PC-3 (cell line): ENCODE data around the gene MACIR. TPM values are rescaled to one million over a fixed set of nuclear protein-coding genes. Genes with fewer than 3 reads are reported as not detected.
"Not testable (repeated sequence)": the region's sequence is repeated elsewhere in the genome, so short reads cannot be mapped to it uniquely, and the experiment has no call there.

Source experiments
- ATAC-seq: fragments of 200-7000 bp; cut with Tn5 transposase; 2 replicates; pipeline ENCODE4 v1.9.1; 2020; ENCODE audit warnings: mild to moderate bottlenecking, moderate library complexity
- BruUV-seq: library from RNA; stranded (reverse); fragments of 400-500 nt; replicated peaks from 2 replicates; lab custom pipeline; 2021; lab: Mats Ljungman, UMichigan
- CTCF ChIA-PET: fragments of 300-600 bp; sonication (Branson Sonifier 250); formaldehyde crosslinking; loops from one replicate; lab custom pipeline; 2022; ENCODE audit warnings: antibody characterized with exemption; lab: Charles Lee
- POLR2A ChIA-PET: fragments of 300-600 bp; sonication (Branson Sonifier 250); formaldehyde crosslinking; loops from one replicate; lab custom pipeline; 2022; ENCODE audit warnings: antibody characterized with exemption; ENCODE audit not compliant: unreplicated experiment; lab: Charles Lee
- DNase-seq: peaks from one replicate; pipeline ENCODE4 v3.0.0-alpha.2; 2015
- H2AFZ ChIP-seq: fragments of 300-600 bp; sonication (generic); 2 replicates; pipeline ENCODE4 v1.6.0; 2016; ENCODE audit warnings: antibody characterized with exemption, low read length
- H3F3A ChIP-seq: fragments of 300-600 bp; sonication (generic); one replicate; pipeline ENCODE4 v1.6.0; 2017; ENCODE audit warnings: antibody characterized with exemption, low read length, control low read depth, mild to moderate bottlenecking; ENCODE audit not compliant: unreplicated experiment
- H3K27ac ChIP-seq: fragments of 300-600 bp; sonication (generic); 2 replicates; pipeline ENCODE4 v1.5.1; 2016; ENCODE audit warnings: mild to moderate bottlenecking, low read length
- H3K27me3 ChIP-seq: fragments of 300-600 bp; sonication (generic); 2 replicates; pipeline ENCODE4 v1.6.1; 2016; ENCODE audit warnings: low read length, mixed read lengths
- H3K36me3 ChIP-seq: fragments of 300-600 bp; sonication (generic); 2 replicates; pipeline ENCODE4 v1.6.1; 2016; ENCODE audit warnings: low read depth, mixed run types, low read length, mixed read lengths
- H3K4me1 ChIP-seq: fragments of 300-600 bp; sonication (generic); 2 replicates; pipeline ENCODE4 v1.5.1; 2016; ENCODE audit warnings: low read length; ENCODE audit not compliant: insufficient read depth
- H3K4me2 ChIP-seq: fragments of 300-600 bp; sonication (generic); 2 replicates; pipeline ENCODE4 v1.6.0; 2016; ENCODE audit warnings: low read length
- H3K4me3 ChIP-seq: fragments of 300-600 bp; sonication (generic); 2 replicates; pipeline ENCODE4 v1.5.1; 2016; ENCODE audit warnings: mild to moderate bottlenecking, low read length, mixed read lengths
- H3K79me2 ChIP-seq: fragments of 300-600 bp; sonication (generic); 2 replicates; pipeline ENCODE4 v1.6.1; 2017; ENCODE audit warnings: low read length, mixed read lengths
- H3K9ac ChIP-seq: fragments of 300-600 bp; sonication (generic); 2 replicates; pipeline ENCODE4 v1.6.0; 2016; ENCODE audit warnings: mild to moderate bottlenecking, low read length
- H3K9me2 ChIP-seq: fragments of 300-600 bp; sonication (generic); replicated peaks from 2 replicates; pipeline ENCODE4 v1.6.1; 2016; ENCODE audit warnings: mixed run types, low read length, mixed read lengths
- H3K9me3 ChIP-seq: fragments of 300-600 bp; sonication (generic); 2 replicates; pipeline ENCODE4 v1.6.1; 2016; ENCODE audit warnings: low read length, mixed read lengths
- H4K20me1 ChIP-seq: fragments of 300-600 bp; sonication (generic); 2 replicates; pipeline ENCODE4 v1.6.1; 2016; ENCODE audit warnings: low read length, mixed read lengths
- EZH2 ChIP-seq: fragments of 300-600 bp; sonication (generic); IDR thresholded peaks from one replicate; pipeline ENCODE4 v1.6.1; 2017; ENCODE audit warnings: antibody characterized with exemption, mild to moderate bottlenecking, low read length; ENCODE audit not compliant: unreplicated experiment
- EZH2phosphoT487 ChIP-seq: fragments of 300-600 bp; sonication (generic); IDR thresholded peaks from 2 replicates; pipeline ENCODE4 v1.6.1; 2018; ENCODE audit warnings: mild to moderate bottlenecking, antibody characterized with exemption, low read length, borderline replicate concordance
- intact Hi-C: fragments of 100-400 bp; cut with micrococcal nuclease; formaldehyde crosslinking; loops from 2 replicates; pipeline ENCODE4 v1.9.0; 2023
- total RNA-seq: library from RNA; depleted of rRNA; stranded (reverse); fragments of >200 nt; gene quantifications from 2 replicates; pipeline ENCODE4 v1.2.3, GENCODE V29; 2014
- TF ChIP-seq, protein P1 (sequence below): fragments of 300-600 bp; sonication (generic); conservative IDR thresholded peaks from 2 replicates; pipeline ENCODE4 v1.5.1; 2017; ENCODE audit warnings: antibody characterized with exemption, low read depth, mild to moderate bottlenecking, low read length

Gene MACIR
- total RNA-seq, 1 experiment from 2014 or later: 22.2 TPM

GRCh38 chr5:103218164-103218563, 40.4 kb upstream of the MACIR start:
- Histone ChIP-seq H3K27ac (no peak overlapping the region), H3K79me2 (no peaks in the 10 kb centered on the region), H3K36me3 (no peaks in the 10 kb centered on the region), H3K9ac (no peak overlapping the region), H3K9me3 (no peaks in the 10 kb centered on the region), H3K9me2 (no peaks in the 10 kb centered on the region), H3F3A (no peaks in the 10 kb centered on the region), H3K4me3 (no peak overlapping the region), H3K4me2 (no peak overlapping the region), H2AFZ (no peak overlapping the region), H3K27me3 (no peaks in the 10 kb centered on the region), H3K4me1 (0 out of 2 replicates have a peak, but pooled peaks cover 3% of the 10 kb centered on the region), H4K20me1 (no peaks in the 10 kb centered on the region)
- intact Hi-C loops: no loop called here
- no TSS peak for BruUV-seq
- ATAC-seq: peak; percentile 64
- TF ChIP-seq EZH2 (no peak), EZH2phosphoT487 (no peak)
- TF ChIP-seq, protein P1, sequence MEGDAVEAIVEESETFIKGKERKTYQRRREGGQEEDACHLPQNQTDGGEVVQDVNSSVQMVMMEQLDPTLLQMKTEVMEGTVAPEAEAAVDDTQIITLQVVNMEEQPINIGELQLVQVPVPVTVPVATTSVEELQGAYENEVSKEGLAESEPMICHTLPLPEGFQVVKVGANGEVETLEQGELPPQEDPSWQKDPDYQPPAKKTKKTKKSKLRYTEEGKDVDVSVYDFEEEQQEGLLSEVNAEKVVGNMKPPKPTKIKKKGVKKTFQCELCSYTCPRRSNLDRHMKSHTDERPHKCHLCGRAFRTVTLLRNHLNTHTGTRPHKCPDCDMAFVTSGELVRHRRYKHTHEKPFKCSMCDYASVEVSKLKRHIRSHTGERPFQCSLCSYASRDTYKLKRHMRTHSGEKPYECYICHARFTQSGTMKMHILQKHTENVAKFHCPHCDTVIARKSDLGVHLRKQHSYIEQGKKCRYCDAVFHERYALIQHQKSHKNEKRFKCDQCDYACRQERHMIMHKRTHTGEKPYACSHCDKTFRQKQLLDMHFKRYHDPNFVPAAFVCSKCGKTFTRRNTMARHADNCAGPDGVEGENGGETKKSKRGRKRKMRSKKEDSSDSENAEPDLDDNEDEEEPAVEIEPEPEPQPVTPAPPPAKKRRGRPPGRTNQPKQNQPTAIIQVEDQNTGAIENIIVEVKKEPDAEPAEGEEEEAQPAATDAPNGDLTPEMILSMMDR: no peak
- peak; percentile 57 for DNase-seq
- POLR2A ChIA-PET: no interaction called here
- CTCF ChIA-PET: interaction anchor here (0.6 kb wide), 1 partner anchor 79 kb away, joined by 6 read pairs; no protein-coding TSS in a partner anchor

DNA sequence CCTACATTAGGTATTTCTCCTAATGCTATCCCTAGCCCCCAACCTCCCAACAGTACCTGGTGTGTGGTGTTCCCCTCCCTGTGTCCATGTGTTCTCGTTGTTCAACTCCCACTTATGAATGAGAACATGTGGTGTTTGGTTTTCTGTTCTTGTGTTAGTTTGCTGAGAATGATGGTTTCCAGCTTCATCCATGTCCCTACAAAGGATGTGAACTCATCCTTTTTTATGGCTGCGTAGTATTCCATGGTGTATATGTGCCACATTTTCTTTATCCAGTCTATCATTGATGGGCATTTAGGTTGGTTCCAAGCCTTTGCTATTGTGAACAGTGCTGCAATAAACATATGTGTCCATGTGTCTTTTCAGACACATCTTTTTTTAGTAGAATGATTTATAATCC, 39.5 kb upstream of the MACIR start:
- POLR2A ChIA-PET, H3K9me3 ChIP-seq, H2AFZ ChIP-seq, ATAC-seq, H3K36me3 ChIP-seq, intact Hi-C loops, H3K4me2 ChIP-seq, H4K20me1 ChIP-seq, CTCF ChIA-PET, DNase-seq, H3K9ac ChIP-seq, H3K9me2 ChIP-seq, BruUV-seq, H3K79me2 ChIP-seq, H3K27ac ChIP-seq, H3K4me1 ChIP-seq, H3K4me3 ChIP-seq, H3F3A ChIP-seq, H3K27me3 ChIP-seq: not testable (repeated sequence)

- ATAC-seq (no peak), DNase-seq (no peak)
- Histone ChIP-seq H4K20me1 (no peaks in the 10 kb centered on the region), H3F3A (no peaks in the 10 kb centered on the region), H3K4me3 (no peak overlapping the region), H3K9me2 (no peaks in the 10 kb centered on the region), H3K27ac (no peak overlapping the region), H3K79me2 (no peaks in the 10 kb centered on the region), H3K4me1 (peaks cover 9% of the 10 kb centered on the region), H2AFZ (no peak overlapping the region), H3K9me3 (no peaks in the 10 kb centered on the region), H3K4me2 (no peak overlapping the region), H3K36me3 (no peaks in the 10 kb centered on the region), H3K27me3 (no peaks in the 10 kb centered on the region), H3K9ac (no peak overlapping the region)
- TF ChIP-seq EZH2 (no peak), EZH2phosphoT487 (no peak)
- TF ChIP-seq, protein P1: no peak
- ChIA-PET CTCF (interaction anchor here (1.6 to 2.1 kb wide), 2 partner anchors 46 to 78 kb away, joined by 3 to 12 read pairs; no protein-coding TSS in a partner anchor), POLR2A (interaction anchor here (0.5 to 0.6 kb wide), 2 partner anchors 60 to 74 kb away, joined by 4 to 11 read pairs; no protein-coding TSS in a partner anchor)
- BruUV-seq: no TSS peak
- intact Hi-C loops: loop anchor here (5.0 kb wide), 1 partner anchor 181 kb away; no protein-coding TSS in a partner anchor
Measured at GRCh38 chr5:103223031-103223955, 35.3 kb upstream of the MACIR start.
